ENCODE measurements around the gene SLC19A1. TPM values are rescaled to one million over a fixed set of nuclear protein-coding genes. Genes with fewer than 3 reads are reported as not detected.

SLC19A1 gene
- total and polyA plus RNA-seq, 2 donors (not counting 1 experiment from before 2014, with no cell fraction given) = 1.7 to 2.1 TPM

- H3K27ac ChIP-seq (ENCODE audit: insufficient read depth, low read length) = no peak overlapping the region
- H3K9ac ChIP-seq (ENCODE audit: insufficient read depth, low read length) = no peak overlapping the region
- no peak overlapping the region for H2AFZ ChIP-seq (ENCODE audit: low read length)
- H3K36me3 ChIP-seq (ENCODE audit: control insufficient read depth, insufficient read depth, low read length) = peaks cover 16% of the 10 kb centered on the region
- H3K4me3 ChIP-seq (replicated peaks in 1 of 4; ENCODE audit: control extremely low read depth in 1 of 4, insufficient read depth in 1 of 4, low read depth in 3 of 4, low read length in 4 of 4) = no peak overlapping the region
- H3K27me3 ChIP-seq (ENCODE audit: control insufficient read depth, insufficient read depth, low read length) = no peaks in the 10 kb centered on the region
- no peaks in the 10 kb centered on the region for H3K9me3 ChIP-seq (ENCODE audit: control insufficient read depth, insufficient read depth, low read depth, low read length)
- no peak overlapping the region for H3K4me2 ChIP-seq (ENCODE audit: extremely low read depth, insufficient read depth, low read length)
- no peaks in the 10 kb centered on the region for H4K20me1 ChIP-seq (ENCODE audit: control insufficient read depth, extremely low read depth, insufficient read depth, low read length)
- TF ChIP-seq, protein P1, sequence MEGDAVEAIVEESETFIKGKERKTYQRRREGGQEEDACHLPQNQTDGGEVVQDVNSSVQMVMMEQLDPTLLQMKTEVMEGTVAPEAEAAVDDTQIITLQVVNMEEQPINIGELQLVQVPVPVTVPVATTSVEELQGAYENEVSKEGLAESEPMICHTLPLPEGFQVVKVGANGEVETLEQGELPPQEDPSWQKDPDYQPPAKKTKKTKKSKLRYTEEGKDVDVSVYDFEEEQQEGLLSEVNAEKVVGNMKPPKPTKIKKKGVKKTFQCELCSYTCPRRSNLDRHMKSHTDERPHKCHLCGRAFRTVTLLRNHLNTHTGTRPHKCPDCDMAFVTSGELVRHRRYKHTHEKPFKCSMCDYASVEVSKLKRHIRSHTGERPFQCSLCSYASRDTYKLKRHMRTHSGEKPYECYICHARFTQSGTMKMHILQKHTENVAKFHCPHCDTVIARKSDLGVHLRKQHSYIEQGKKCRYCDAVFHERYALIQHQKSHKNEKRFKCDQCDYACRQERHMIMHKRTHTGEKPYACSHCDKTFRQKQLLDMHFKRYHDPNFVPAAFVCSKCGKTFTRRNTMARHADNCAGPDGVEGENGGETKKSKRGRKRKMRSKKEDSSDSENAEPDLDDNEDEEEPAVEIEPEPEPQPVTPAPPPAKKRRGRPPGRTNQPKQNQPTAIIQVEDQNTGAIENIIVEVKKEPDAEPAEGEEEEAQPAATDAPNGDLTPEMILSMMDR (conservative IDR thresholded peaks at IDR 0.05 in 1 of 2, IDR thresholded peaks at IDR 0.05 in 1 of 2; ENCODE audit: low read depth in 1 of 2, low read length in 2 of 2) = no peak
- no peak for TF ChIP-seq EZH2 (IDR thresholded peaks at IDR 0.05; ENCODE audit: low read length, missing control alignments)
- H3K79me2 ChIP-seq (ENCODE audit: control insufficient read depth, insufficient read depth, low read length) = peaks cover 3% of the 10 kb centered on the region
- peaks cover 3% of the 10 kb centered on the region for H3K4me1 ChIP-seq (ENCODE audit: control insufficient read depth, extremely low read depth, insufficient read depth, low read length)
- no peak for DNase-seq (ENCODE audit: low read depth in 2 of 2)
Observed at GRCh38 chr21:45477176-45478114, 64.8 kb downstream of the SLC19A1 start.

DNA sequence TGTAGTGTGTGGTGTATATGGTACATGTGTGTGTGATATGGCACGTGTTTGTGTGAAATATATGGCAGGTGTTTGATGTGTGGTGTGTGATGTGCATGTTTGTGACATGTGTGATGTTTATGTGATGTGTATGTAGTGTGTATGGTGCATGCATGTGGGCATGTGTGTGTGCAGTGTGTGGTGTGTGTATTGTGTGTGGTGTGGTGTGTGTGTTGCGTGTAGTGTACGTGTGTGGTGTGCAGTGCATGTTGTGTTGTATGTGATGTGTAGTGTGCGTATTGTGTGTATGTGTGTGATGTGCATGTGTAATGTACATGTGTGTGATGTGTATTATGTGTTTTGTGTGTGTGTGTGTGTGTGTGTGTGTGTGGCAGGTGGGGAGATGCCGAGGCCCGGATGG is 65.7 kb downstream of the SLC19A1 start:
- H3K79me2 ChIP-seq (ENCODE audit: control insufficient read depth, insufficient read depth, low read length) = peaks cover 3% of the 10 kb centered on the region
- H2AFZ ChIP-seq (ENCODE audit: low read length) = no peak overlapping the region
- no peak overlapping the region for H3K4me3 ChIP-seq (replicated peaks in 1 of 4; ENCODE audit: control extremely low read depth in 1 of 4, insufficient read depth in 1 of 4, low read depth in 3 of 4, low read length in 4 of 4)
- H3K27me3 ChIP-seq (ENCODE audit: control insufficient read depth, insufficient read depth, low read length) = no peaks in the 10 kb centered on the region
- H3K9me3 ChIP-seq (ENCODE audit: control insufficient read depth, insufficient read depth, low read depth, low read length) = no peaks in the 10 kb centered on the region
- TF ChIP-seq EZH2 (IDR thresholded peaks at IDR 0.05; ENCODE audit: low read length, missing control alignments) = no peak
- TF ChIP-seq, protein P1 (conservative IDR thresholded peaks at IDR 0.05 in 1 of 2, IDR thresholded peaks at IDR 0.05 in 1 of 2; ENCODE audit: low read depth in 1 of 2, low read length in 2 of 2) = no peak
- no peak overlapping the region for H3K4me2 ChIP-seq (ENCODE audit: extremely low read depth, insufficient read depth, low read length)
- no peak for DNase-seq (ENCODE audit: low read depth in 2 of 2)
- peaks cover 7% of the 10 kb centered on the region for H3K4me1 ChIP-seq (ENCODE audit: control insufficient read depth, extremely low read depth, insufficient read depth, low read length)
- peaks cover 14% of the 10 kb centered on the region for H3K36me3 ChIP-seq (ENCODE audit: control insufficient read depth, insufficient read depth, low read length)
- H3K27ac ChIP-seq (ENCODE audit: insufficient read depth, low read length) = no peak overlapping the region
- no peaks in the 10 kb centered on the region for H4K20me1 ChIP-seq (ENCODE audit: control insufficient read depth, extremely low read depth, insufficient read depth, low read length)
- H3K9ac ChIP-seq (ENCODE audit: insufficient read depth, low read length) = no peak overlapping the region

DNA sequence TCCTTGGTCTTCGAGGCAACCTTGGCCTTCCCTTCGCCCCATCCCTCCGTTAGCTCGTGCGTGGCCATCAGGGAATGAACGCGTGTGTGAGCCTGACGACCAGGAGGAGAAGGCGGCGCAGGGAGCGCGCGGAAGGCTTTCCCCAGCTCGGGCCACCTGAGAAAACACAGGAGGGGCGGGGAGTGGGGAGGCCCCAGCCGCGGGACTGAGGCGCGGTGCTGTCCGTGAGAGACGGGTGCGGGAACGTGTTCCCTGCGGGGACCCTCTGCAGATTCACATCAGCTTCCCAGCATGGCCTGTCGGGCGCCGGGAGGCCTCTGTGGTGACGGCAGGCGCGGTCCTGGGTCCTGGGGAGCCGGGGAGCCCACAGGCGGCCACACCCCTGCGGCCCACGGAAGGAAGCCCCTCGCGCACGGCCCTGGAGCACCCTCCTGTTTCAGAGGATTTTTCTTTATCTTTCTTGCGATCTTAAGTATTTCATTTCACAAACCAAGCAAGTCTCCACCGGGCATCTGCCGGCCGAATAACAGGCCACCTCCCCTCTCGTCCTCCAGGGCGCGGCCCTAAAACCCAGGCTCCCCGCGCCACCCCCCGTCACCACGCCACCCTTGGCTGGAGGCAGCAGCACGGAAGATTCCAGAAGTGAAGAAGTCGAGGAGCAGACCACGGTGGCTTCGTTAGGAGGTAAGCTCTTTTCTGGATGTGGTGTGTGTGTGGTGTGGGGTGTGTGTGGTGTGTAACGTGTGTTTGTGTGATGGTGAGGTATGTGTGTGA is 66.3 kb downstream of the SLC19A1 start:
- Histone ChIP-seq H3K9me3 (ENCODE audit: control insufficient read depth, insufficient read depth, low read depth, low read length) (no peaks in the 10 kb centered on the region), H4K20me1 (ENCODE audit: control insufficient read depth, extremely low read depth, insufficient read depth, low read length) (no peaks in the 10 kb centered on the region), H3K36me3 (ENCODE audit: control insufficient read depth, insufficient read depth, low read length) (peaks cover 12% of the 10 kb centered on the region), H3K9ac (ENCODE audit: insufficient read depth, low read length) (no peak overlapping the region), H3K4me3 (replicated peaks in 1 of 4; ENCODE audit: control extremely low read depth in 1 of 4, insufficient read depth in 1 of 4, low read depth in 3 of 4, low read length in 4 of 4) (no peak overlapping the region), H3K27ac (ENCODE audit: insufficient read depth, low read length) (no peak overlapping the region), H3K4me2 (ENCODE audit: extremely low read depth, insufficient read depth, low read length) (no peak overlapping the region), H2AFZ (ENCODE audit: low read length) (no peak overlapping the region), H3K27me3 (ENCODE audit: control insufficient read depth, insufficient read depth, low read length) (no peaks in the 10 kb centered on the region), H3K79me2 (ENCODE audit: control insufficient read depth, insufficient read depth, low read length) (peaks cover 3% of the 10 kb centered on the region), H3K4me1 (ENCODE audit: control insufficient read depth, extremely low read depth, insufficient read depth, low read length) (peaks cover 9% of the 10 kb centered on the region)
- TF ChIP-seq, protein P1 (conservative IDR thresholded peaks at IDR 0.05 in 1 of 2, IDR thresholded peaks at IDR 0.05 in 1 of 2; ENCODE audit: low read depth in 1 of 2, low read length in 2 of 2) = no peak
- TF ChIP-seq EZH2 (IDR thresholded peaks at IDR 0.05; ENCODE audit: low read length, missing control alignments) = no peak
- DNase-seq (ENCODE audit: low read depth in 2 of 2) = no peak
